GM18951 (cell line): ENCODE results near the gene PDLIM4.

Experiments used
- POLR2A ChIP-seq: IDR thresholded peaks from 4 replicates; pipeline ENCODE4 v1.6.1; 2011; ENCODE audit warnings: mild to moderate bottlenecking; ENCODE audit not compliant: insufficient read length, insufficient read depth; ENCODE audit errors: extremely low read depth
- in situ Hi-C: fragments of 300-500 bp; cut with MboI; formaldehyde crosslinking; loops from one replicate; pipeline ENCODE4 v1.12.0; 2022; ENCODE audit warnings: low sequenced_read_pairs, mixed read lengths, inconsistent platforms; ENCODE audit not compliant: unreplicated experiment

PDLIM4 gene

GRCh38 chr5:132280371-132281240 lies 23.1 kb downstream of the PDLIM4 start:
- no peak for TF ChIP-seq POLR2A
- in situ Hi-C loops, result no loop called here

GRCh38 chr5:132281856-132282614 lies 24.5 kb downstream of the PDLIM4 start:
- in situ Hi-C loops, result no loop called here
- no peak for TF ChIP-seq POLR2A

GRCh38 chr5:132283423-132284043 lies 26.0 kb downstream of the PDLIM4 start:
- in situ Hi-C loops, result no loop called here
- TF ChIP-seq POLR2A, result no peak

GRCh38 chr5:132289097-132289496 lies 31.6 kb downstream of the PDLIM4 start:
- in situ Hi-C loops, result no loop called here

GRCh38 chr5:132291026-132291425 lies 33.5 kb downstream of the PDLIM4 start:
- TF ChIP-seq POLR2A, result no peak
- in situ Hi-C loops, result no loop called here

More at GRCh38 chr5:132289097-132289496, 31.6 kb downstream of the PDLIM4 start:
- TF ChIP-seq POLR2A, result no peak

- TF ChIP-seq POLR2A, result no peak
- in situ Hi-C loops, result no loop called here
Observed at GRCh38 chr5:132293066-132293991, 35.8 kb downstream of the PDLIM4 start.

- TF ChIP-seq POLR2A, result peak; percentile 47
- in situ Hi-C loops, result no loop called here
Observed at GRCh38 chr5:132293992-132294727, 36.7 kb downstream of the PDLIM4 start, which contains the start of gene SLC22A4. SLC22A4 (plus strand) TSS chr5:132294394; CDS start chr5:132294617, 223 bp downstream.

- in situ Hi-C loops, result no loop called here
- TF ChIP-seq POLR2A, result no peak
Observed at GRCh38 chr5:132294728-132295504, 37.4 kb downstream of the PDLIM4 start.

GRCh38 chr5:132295505-132296411 lies 38.3 kb downstream of the PDLIM4 start:
- TF ChIP-seq POLR2A, result no peak
- in situ Hi-C loops, result no loop called here

GRCh38 chr5:132296412-132297016 lies 39.0 kb downstream of the PDLIM4 start:
- no peak for TF ChIP-seq POLR2A
- in situ Hi-C loops, result no loop called here
